Neutrophil (primary cell): ENCODE results near the gene DTX4.

Source experiments
- H3K27ac ChIP-seq: fragments of 200-600 bp; sonication (generic); 2 replicates; pipeline ENCODE4 v1.5.1; 2016; ENCODE audit warnings: mild to moderate bottlenecking, moderate library complexity
- H3K27me3 ChIP-seq: fragments of 200-600 bp; sonication (generic); 2 replicates; pipeline ENCODE4 v1.6.0; 2016; ENCODE audit warnings: mild to moderate bottlenecking
- H3K36me3 ChIP-seq: fragments of 200-600 bp; sonication (generic); 2 replicates; pipeline ENCODE4 v1.5.1; 2017
- H3K4me1 ChIP-seq, 2 experiments: fragments of 200-600 bp in 1 of 2; sonication (generic) in 1 of 2; 1 replicate in 1 of 2; 2 replicates in 1 of 2; pipeline versions ENCODE4 v1.5.1 to v1.6.1; 2013 to 2016; ENCODE audit warnings: low read depth in 1 of 2, low read length in 1 of 2, mild to moderate bottlenecking in 1 of 2, moderate library complexity in 1 of 2; ENCODE audit not compliant: control insufficient read depth in 1 of 2, insufficient read depth in 1 of 2
- H3K4me3 ChIP-seq, 2 experiments: fragments of 200-600 bp in 1 of 2; sonication (generic) in 1 of 2; 1 replicate in 1 of 2; 2 replicates in 1 of 2; pipeline ENCODE4 v1.5.1; 2013 to 2016; ENCODE audit warnings: low read depth in 1 of 2, low read length in 1 of 2, mild to moderate bottlenecking in 1 of 2, moderate library complexity in 1 of 2
- H3K9me3 ChIP-seq: fragments of 200-600 bp; sonication (generic); 2 replicates; pipeline ENCODE4 v1.5.1; 2016
- TF ChIP-seq, protein P1 (sequence below): fragments of 200-600 bp; sonication (generic); IDR thresholded peaks from 2 replicates; pipeline ENCODE4 v1.5.1; 2016; ENCODE audit warnings: antibody characterized with exemption

Gene DTX4

GRCh38 chr11:59208956-59209355, 37.0 kb downstream of the DTX4 start:
- Histone ChIP-seq H3K4me3 (peak overlapping the region; percentile 44 to 66), H3K9me3 (no peaks in the 10 kb centered on the region), H3K27me3 (no peaks in the 10 kb centered on the region), H3K4me1 (peaks cover 76 to 80% of the 10 kb centered on the region in 2 experiments), H3K27ac (peak overlapping the region; percentile 99), H3K36me3 (peaks cover 28% of the 10 kb centered on the region)
- TF ChIP-seq, protein P1, sequence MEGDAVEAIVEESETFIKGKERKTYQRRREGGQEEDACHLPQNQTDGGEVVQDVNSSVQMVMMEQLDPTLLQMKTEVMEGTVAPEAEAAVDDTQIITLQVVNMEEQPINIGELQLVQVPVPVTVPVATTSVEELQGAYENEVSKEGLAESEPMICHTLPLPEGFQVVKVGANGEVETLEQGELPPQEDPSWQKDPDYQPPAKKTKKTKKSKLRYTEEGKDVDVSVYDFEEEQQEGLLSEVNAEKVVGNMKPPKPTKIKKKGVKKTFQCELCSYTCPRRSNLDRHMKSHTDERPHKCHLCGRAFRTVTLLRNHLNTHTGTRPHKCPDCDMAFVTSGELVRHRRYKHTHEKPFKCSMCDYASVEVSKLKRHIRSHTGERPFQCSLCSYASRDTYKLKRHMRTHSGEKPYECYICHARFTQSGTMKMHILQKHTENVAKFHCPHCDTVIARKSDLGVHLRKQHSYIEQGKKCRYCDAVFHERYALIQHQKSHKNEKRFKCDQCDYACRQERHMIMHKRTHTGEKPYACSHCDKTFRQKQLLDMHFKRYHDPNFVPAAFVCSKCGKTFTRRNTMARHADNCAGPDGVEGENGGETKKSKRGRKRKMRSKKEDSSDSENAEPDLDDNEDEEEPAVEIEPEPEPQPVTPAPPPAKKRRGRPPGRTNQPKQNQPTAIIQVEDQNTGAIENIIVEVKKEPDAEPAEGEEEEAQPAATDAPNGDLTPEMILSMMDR, result no peak

DNA sequence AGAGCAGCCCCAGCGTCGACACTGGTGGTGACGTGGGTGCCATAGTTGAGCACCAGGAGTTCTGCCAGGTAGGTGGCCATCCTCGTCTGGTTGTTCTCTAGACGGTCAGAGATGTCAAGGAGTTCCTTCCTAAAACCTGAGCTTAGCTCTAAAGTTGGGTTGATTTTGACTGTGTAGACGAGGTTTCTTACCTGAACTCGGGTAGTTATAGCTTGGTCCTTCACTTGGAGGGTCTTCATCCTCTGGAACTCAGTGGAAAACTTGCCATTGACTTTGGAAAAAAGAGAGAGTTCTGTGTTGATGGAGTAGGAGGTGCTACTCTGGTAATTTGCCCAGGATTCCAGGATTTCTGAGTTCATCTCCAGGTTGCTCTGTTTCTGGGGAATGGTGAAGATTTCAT, 40.3 kb downstream of the DTX4 start:
- Histone ChIP-seq H3K4me1 (peaks cover 92 to 100% of the 10 kb centered on the region in 2 experiments), H3K27ac (peak overlapping the region; percentile 99), H3K4me3 (peak overlapping the region; percentile 33 to 66)

GRCh38 chr11:59212744-59213631, 41.1 kb downstream of the DTX4 start, which contains the start of gene MPEG1:
Gene MPEG1, minus strand, starts transcription at chr11:59212927. Its CDS starts 62 bp downstream, at chr11:59212865.
- Histone ChIP-seq H3K27me3 (no peaks in the 10 kb centered on the region), H3K4me3 (peak within 1 kb of the TSS; percentile 33 to 66), H3K4me1 (peaks cover 91 to 100% of the 10 kb centered on the region in 2 experiments), H3K9me3 (no peaks in the 10 kb centered on the region), H3K27ac (peak within 1 kb of the TSS; percentile 99), H3K36me3 (no peaks in the 10 kb centered on the region)
- TF ChIP-seq, protein P1, result no peak

More for the DNA sequence above, 40.3 kb downstream of the DTX4 start:
- Histone ChIP-seq H3K9me3 (no peaks in the 10 kb centered on the region), H3K27me3 (no peaks in the 10 kb centered on the region), H3K36me3 (no peaks in the 10 kb centered on the region)
- TF ChIP-seq, protein P1, result no peak

GRCh38 chr11:59214141-59214893, 42.4 kb downstream of the DTX4 start:
- H3K36me3 ChIP-seq, result no peaks in the 10 kb centered on the region
- peak overlapping the region; percentile 99 for H3K27ac ChIP-seq
- H3K4me3 ChIP-seq, result no peak overlapping the region
- peaks cover 91 to 100% of the 10 kb centered on the region in 2 experiments for H3K4me1 ChIP-seq
- TF ChIP-seq, protein P1, result no peak
- H3K9me3 ChIP-seq, result no peaks in the 10 kb centered on the region
- H3K27me3 ChIP-seq, result no peaks in the 10 kb centered on the region

GRCh38 chr11:59216641-59217564, 45.0 kb downstream of the DTX4 start:
- H3K27ac ChIP-seq, result peak overlapping the region; percentile 99

More at GRCh38 chr11:59216641-59217564, 45.0 kb downstream of the DTX4 start:
- Histone ChIP-seq H3K4me3 (peak overlapping the region; percentile 34 to 37), H3K4me1 (peaks cover 89 to 100% of the 10 kb centered on the region in 2 experiments), H3K9me3 (no peaks in the 10 kb centered on the region), H3K27me3 (no peaks in the 10 kb centered on the region), H3K36me3 (no peaks in the 10 kb centered on the region)
- TF ChIP-seq, protein P1, result no peak
